Adrenal gland (tissue), 5 donors: ENCODE results near the gene ZDHHC11B.
"Not testable (repeated sequence)": the region's sequence is repeated elsewhere in the genome, so short reads cannot be mapped to it uniquely, and the experiment has no call there.

Experiments used
- CTCF ChIP-seq, 6 experiments: fragments of 450-650 bp in 4 of 6; fragments of 200-600 bp in 2 of 6; sonication (generic) in 1 of 6; IDR thresholded peaks; 1 replicate in 5 of 6; 2 replicates in 1 of 6; pipeline versions ENCODE4 v1.5.1 to v1.8.0; 2016 to 2021; ENCODE audit warnings: antibody characterized with exemption in 6 of 6, mild to moderate bottlenecking in 2 of 6, moderate library complexity in 1 of 6
- POLR2A ChIP-seq, 2 donors: fragments of 450-650 bp; IDR thresholded peaks; one replicate each; pipeline ENCODE4 v1.6.1; 2017; ENCODE audit warnings: antibody characterized with exemption in 2 of 2, mild to moderate bottlenecking in 2 of 2, moderate library complexity in 1 of 2
- donor health status: DM: no; HTN: no; CAD: no.

- TF ChIP-seq CTCF, POLR2A (IDR thresholded peaks at IDR 0.05): not testable (repeated sequence)
Observed at GRCh38 chr5:727087-727486, 57.4 kb downstream of the ZDHHC11B start.
